CD4-positive, alpha-beta T cell treated with Interleukin-12 subunit alpha and Interleukin-12 subunit beta, for 1 hour (primary cell): Measurements from ENCODE around the gene SCUBE1.

Source experiments
- DNase-seq: peaks from one replicate; pipeline ENCODE4 v3.0.0-alpha.2; 2020

The SCUBE1 gene

DNA sequence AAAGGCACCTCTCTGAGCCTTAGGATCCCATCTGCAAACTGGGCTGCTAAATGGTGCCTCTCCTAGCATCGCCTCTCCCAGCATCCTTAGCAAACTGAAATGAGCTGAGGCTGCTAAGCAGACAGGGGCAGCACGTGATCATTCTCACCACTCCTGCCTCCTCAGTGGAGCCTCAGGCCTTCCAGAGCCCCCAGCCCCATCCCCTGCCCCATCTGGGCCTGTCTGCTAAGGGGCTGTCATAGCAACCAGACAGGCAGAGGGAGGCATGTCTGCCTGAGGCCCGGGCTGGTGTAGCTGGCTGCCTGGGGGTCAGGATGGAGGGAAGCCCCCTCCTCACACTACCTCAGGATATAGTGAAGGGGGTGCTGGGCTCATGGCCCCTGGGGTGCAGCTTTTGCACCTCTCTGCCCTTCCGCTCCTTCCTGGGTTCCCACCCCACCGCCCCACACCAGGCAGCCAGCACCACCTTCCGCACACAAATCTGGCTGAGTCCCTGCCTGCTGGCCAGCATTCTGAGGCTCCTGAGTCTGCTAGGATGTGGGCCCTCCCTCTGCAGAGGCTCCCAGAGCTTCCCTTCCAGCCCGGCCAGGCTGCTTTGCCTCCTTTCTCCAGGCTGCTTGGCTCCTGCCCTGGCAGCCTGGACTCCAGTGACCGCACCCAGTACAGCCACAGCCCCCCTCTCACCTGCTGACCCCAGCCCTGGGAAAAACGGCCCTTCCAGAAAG, 108.7 kb downstream of the SCUBE1 start:
- DNase-seq: no peak

DNA sequence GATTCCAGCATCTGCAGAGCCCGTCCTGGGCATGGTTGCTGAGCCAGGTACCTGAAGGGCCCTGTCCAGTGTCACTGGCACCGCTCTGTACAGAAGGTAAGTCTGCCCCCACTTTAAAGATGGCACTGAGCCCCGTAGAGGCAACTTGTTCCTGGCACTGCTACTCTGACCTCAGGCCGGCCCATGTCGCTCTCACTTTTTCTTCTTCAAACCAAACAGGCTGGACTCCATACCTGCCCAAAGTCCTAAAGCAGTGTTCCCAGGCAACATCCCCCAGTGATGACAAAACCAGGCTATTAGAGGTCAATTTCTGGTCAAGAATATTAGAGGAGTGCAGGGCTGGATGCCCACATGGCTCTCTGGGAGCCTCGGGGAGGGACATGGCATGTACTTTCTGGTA, 109.6 kb downstream of the SCUBE1 start:
- DNase-seq: no peak

- no peak for DNase-seq
Observed at GRCh38 chr22:43232445-43232844, 110.7 kb downstream of the SCUBE1 start.

DNA sequence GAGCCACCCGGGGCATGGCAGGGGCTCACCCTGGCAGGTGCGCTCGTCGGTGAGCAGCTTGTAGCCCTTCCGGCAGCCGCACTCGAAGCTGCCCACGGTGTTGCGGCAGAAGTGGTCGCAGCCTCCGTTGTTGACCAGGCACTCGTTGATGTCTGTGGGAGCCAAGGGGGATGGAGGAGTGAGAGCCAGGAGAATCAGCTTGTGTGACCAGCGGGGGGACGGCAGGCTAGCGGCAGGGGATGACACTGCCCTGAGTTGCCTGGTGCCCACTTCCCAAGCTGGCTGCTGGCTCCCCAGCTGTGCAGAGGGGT, 111.5 kb downstream of the SCUBE1 start:
- no peak for DNase-seq

- DNase-seq: peak; percentile 69
Observed at GRCh38 chr22:43230971-43231723, 112.0 kb downstream of the SCUBE1 start.

DNA sequence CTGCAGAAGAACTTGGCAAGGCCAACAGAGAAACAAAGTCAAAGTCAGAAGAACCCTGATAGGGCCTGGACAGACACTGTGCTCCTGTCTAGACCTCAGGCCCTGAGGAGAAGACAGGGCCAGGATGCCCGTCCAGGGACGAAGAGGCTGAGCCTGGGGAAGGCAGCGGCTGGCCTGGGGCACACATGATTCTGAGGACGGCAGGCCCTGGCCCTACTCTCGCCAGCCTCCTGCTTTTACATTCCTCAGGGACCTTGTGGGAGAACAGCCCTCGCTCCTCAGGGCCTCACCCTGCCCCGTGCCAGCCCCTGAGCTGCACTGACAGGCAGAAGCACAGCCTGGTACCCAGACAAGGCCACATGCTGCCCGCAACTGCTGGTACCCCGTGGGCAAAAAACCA, 112.6 kb downstream of the SCUBE1 start:
- no peak for DNase-seq

DNA sequence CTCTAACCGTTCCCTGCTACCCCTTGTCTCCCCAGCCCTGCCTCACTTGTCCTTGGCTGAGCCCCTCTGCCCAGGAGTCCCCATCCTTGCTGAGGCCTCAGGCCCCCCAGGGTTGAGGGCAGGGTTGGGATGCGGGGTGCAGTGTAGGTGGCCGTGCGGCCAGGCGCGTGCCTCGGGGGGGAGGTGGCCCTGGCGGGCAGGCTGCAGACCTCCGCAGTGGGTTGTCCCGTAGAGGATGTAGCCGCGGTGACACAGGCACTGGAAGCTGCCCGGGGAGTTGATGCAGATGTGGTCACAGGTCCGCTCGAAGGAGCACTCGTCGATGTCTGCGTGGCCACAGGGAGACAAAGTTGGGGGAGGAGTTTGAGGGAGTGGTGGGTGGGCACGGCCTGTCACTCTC, 114.3 kb downstream of the SCUBE1 start:
- DNase-seq: no peak

DNA sequence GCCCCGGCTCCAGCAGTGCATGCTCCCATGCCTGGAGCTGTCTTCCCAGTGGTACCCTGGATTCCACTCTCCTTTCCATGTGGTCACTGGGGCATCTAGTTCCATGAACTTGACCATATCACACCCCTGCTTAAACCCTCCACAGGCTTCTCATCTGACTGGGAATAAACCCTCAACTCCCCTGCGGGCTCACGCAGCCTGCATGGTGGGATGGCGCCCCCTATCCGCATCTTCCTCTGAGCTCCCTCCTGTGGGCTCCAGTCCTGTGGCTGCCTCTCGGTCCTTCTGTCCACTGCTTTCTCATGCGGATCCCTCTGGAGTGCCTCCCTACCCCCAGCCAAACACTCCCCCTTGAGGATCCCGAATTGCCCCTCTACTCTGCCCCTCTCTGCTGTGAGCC, 114.8 kb downstream of the SCUBE1 start:
- peak; percentile 10 for DNase-seq

- no peak for DNase-seq
Observed at GRCh38 chr22:43227239-43227630, 115.9 kb downstream of the SCUBE1 start.

DNA sequence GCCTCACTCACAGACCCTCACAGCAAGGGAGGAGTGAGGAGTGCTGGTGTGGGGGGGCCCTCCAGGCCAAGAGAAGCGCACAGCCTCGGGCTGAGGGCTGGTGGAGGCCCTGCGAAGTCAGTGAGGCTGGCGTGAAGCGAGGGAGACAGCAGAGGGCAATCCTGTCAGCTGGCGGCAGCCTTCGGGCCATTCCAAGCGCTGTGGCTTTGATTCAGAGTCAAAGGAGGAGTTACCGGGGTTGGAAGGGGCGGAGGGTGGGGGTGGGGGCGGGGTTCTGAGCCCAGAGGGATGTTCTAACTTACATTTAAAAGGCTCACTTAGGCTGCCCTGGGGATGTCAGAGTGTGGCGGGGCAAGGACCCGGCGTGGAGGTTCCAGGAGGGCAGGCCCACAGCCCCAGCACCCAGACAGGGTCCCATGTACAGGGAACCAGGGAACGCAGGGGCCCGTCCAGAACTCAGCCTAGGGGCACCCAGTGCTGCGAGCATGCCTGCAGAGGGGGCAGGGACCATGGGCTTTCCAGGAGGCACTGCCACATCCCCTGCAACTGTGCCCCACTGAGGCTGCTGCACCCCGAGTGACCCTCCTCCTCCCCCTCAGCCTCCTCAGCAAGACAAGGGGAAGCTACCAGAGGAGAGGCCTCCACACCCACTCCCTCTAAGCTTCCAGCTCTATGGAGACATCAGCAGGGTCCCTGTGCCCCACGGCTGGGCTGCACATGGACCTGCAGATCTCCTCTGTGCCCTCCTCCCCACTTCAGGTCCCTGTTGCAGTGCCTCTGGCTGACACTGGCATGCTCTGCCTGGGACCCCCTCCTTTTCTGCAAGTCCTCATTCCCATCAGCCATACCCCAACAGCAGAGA, 116.6 kb downstream of the SCUBE1 start:
- no peak for DNase-seq

GRCh38 chr22:43225609-43226008, 117.6 kb downstream of the SCUBE1 start:
- no peak for DNase-seq

GRCh38 chr22:43222987-43223386, 120.2 kb downstream of the SCUBE1 start:
- no peak for DNase-seq

DNA sequence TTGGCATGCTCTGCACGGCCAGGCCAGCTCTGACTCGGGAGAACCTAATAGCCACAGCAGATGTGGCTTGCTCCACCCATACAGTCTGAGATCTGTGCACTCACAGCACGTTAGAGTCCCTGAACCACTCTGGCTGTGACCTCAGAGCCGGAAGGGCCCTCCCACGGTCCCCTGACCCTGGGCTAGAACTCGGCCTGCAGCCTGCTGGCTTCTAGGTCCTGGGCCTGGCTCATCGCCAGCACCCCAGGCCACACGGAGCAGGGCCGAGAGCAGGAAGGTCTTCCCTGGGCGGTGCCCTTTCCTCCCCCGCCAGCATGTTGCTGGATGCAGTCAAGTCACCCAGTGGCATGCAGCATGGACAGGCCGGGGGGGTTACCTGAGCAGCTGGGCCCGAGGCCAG, 120.9 kb downstream of the SCUBE1 start:
- no peak for DNase-seq

DNA sequence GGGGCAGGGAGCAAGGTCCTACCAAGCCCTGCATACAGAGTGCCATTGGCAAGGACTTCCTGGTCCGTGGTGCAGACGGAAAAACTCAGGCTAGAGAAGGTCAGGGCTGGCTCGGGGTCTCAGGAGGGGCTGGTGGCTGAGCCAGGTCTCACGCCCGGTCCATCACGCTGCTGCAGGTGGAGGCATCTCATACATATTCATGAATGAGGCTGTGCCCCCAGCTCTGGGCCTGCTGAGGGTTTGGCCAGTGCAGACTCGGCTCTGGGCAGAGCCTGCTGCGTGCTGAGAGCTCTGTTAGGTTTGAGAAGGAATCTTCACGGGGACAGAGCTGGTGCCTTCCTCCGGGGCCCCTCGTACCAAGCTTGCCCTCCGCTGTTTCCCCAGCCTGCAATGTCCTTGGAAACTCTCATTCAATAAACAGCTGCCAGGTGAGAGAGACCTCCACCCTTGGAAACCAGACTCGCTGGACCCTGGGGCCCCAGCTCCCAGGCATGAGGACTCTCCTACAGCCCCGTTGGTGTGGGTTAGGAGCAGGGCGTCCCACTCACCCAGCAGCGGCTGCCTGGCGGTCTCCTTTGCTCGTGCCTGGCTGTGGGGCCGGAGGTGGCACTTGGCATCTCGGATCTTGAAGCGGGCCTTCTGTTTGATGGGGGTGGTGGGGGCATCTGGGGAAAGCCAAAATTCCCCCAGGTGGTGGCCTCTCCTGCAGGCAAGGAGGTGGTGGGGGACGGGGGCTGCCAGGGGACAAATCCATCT, 122.4 kb downstream of the SCUBE1 start:
- DNase-seq: no peak

DNA sequence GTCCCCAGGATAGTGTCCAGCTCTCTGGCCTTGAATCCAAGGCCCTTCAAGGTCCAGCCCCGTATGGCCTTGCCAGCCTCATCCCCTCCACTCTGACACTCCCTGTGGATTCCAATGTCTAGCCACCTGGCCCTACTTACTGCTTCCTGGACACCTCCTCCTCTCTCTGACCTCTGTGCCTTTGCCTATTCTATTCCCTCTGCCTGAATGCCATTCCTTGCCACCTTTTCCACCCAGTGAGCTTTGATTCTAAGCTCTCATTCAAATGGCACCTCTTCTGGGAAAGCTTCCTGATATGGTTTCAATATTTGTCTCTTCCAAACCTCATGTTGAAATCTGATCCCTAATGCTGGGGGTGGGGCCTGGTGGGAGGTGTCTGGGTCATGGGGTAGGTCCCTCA, 124.4 kb downstream of the SCUBE1 start:
- DNase-seq: no peak

- no peak for DNase-seq
Observed at GRCh38 chr22:43217285-43218030, 125.7 kb downstream of the SCUBE1 start.

- no peak for DNase-seq
Observed at GRCh38 chr22:43216738-43217137, 126.4 kb downstream of the SCUBE1 start.

- DNase-seq: no peak
Observed at GRCh38 chr22:43213962-43214361, 129.2 kb downstream of the SCUBE1 start.

- no peak for DNase-seq
Observed at GRCh38 chr22:43213051-43213450, 130.1 kb downstream of the SCUBE1 start.

DNA sequence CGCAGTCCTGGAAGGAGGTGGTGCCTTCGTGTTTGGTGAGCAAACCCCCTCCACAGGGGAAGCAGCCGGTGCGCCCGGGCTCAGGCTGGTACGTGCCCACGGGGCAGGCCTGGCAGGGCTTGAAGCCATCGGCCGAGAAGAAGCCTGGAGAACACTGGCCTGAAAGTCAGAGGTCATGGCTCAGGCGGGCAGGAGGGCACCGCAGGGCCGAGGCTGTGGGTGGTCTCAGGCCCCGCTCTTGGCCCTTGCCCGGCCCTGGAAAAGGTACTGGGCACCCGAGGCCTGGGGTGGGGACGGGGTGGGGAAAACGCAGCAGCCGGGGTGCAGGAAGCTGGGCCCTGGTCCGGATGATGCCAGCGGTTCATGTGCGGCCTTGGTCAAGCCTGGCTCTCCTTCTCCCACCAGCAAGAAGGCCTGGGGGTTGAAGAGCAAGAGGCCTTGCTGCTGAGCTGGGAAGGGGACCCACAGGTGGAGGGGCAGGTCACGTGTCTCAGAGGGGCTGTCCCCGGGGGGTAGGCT, 130.7 kb downstream of the SCUBE1 start:
- DNase-seq: no peak

GRCh38 chr22:43211941-43212433, 131.2 kb downstream of the SCUBE1 start:
- DNase-seq: no peak
